Measurements from ENCODE around the gene RYR2.
"Not testable (repeated sequence)": the region's sequence is repeated elsewhere in the genome, so short reads cannot be mapped to it uniquely, and the experiment has no call there.

The RYR2 gene

DNA sequence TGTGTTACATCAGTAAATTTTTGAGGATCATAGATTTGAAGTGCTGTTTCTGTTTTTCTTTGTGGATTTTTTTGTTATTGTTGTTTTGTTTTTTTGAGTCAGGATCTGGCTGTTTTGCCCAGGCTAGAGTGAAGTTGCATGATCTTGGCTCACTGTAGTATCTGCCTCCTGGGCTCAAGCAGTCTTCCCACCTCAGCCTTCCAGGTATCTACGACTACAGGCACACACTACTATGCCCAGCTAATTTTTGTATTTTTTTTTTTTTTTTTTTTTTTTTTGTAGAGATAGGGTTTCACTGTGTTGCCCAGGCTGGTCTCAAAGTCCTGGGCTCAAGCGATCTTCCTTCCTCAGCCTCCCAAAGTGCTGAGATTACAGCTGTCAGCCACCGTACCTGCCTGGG, 236.0 kb downstream of the RYR2 start:
- DNase-seq = not testable (repeated sequence)

GRCh38 chr1:237279629-237280028, 237.6 kb downstream of the RYR2 start:
- DNase-seq = no peak

DNA sequence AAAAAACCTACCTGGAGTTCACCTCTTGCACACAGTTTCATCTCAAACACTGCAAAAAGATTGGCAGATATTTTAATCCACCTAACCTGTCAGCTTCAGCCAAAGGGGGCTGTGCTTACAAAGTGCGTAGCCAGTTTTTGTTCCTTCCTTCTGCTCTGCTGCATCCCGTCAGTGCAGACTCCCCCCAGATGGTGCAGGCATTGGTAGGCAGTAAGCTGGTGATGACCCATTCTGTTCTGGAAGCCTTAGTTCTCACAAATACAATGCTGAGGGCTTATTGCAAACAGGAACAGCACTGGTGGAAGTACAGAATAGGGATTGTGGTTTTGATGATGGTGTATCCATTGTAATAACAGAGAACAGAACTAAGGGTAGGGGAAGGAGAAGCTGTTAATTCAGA, 239.5 kb downstream of the RYR2 start:
- DNase-seq = no peak

GRCh38 chr1:237282208-237282783, 240.3 kb downstream of the RYR2 start:
- DNase-seq = no peak

GRCh38 chr1:237287876-237288521, 246.0 kb downstream of the RYR2 start:
- no peak for DNase-seq

GRCh38 chr1:237293804-237294203, 251.8 kb downstream of the RYR2 start:
- no peak for DNase-seq

DNA sequence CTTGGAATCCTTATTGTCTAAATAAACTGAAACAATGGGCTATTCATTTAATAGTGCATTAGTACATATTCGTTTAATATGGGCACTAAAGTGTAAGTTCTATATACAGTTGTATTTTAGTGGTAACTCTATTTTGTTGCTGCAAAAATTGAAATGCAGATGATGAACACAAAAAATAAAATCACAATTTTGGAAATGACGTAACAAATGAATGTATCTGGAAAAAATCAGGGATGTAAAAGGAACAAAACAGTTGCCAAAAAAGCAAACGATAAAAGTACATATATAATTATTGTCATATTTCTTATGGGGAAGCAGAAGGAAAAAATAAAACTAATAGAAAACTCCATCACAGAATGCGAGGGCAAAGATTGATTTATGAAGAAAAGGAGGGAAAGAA, 254.9 kb downstream of the RYR2 start:
- DNase-seq = no peak

- DNase-seq = no peak
Observed at GRCh38 chr1:237300642-237301041, 258.7 kb downstream of the RYR2 start.

GRCh38 chr1:237303929-237304328, 261.9 kb downstream of the RYR2 start:
- DNase-seq = no peak

- no peak for DNase-seq
Observed at GRCh38 chr1:237306726-237307125, 264.7 kb downstream of the RYR2 start.

GRCh38 chr1:237309595-237310118, 267.7 kb downstream of the RYR2 start:
- no peak for DNase-seq

GRCh38 chr1:237316352-237316751, 274.4 kb downstream of the RYR2 start:
- DNase-seq = no peak

GRCh38 chr1:237318748-237319147, 276.8 kb downstream of the RYR2 start:
- DNase-seq = no peak

DNA sequence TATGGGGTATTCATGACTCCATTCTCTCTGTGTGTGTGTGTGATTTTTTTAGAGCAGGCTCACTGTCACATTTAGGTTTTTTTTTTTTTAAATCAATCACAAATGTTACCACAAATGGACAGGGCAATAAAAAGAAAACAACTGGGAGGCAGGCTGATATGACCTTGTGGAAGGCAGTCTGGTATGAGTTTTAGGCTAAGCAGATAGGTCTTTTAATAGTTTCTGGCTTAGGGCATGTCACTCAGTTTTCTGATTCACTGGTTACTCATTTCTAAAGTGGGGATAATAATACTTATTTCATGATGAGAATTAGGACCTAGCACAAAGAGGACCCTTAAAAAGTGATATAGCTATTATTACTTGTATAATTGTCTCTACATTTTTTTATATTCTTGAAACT, 278.9 kb downstream of the RYR2 start:
- no peak for DNase-seq

DNA sequence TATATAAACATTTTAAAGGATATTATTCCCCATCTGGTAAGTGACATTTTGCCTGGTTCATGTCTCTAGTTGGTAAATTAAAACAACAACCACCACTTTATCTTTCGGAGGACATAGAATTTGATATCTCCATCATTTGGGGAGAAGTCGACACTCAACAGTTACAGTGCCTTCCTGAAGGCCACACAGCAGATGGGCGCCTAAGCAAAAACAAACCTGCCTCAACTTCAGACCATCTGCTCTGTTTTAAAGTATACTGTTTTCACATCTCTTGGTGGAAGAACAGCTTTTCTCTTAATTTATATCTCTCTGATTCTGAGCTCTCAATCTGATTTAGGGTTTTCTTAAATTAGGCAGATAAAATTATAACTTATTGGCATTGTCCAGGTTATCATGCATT, 282.2 kb downstream of the RYR2 start:
- DNase-seq = no peak

DNA sequence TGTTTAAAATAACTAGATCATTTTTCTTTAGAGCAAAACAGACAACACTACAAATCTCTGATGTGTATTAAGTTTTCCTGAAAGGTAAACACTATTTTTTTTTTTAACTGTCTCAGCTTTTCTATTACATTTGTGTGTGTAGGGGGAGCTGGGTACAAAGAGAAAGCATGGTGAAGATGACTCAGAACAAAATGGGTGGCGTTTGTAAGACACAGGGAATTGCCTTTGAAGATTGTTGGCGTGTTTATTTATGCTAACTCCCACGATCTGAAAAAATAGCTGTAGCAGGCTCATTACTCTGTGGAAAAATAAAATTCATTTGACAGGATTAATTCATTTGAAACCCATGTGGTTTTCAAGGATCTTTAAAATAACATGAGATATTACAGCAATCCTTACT, 285.1 kb downstream of the RYR2 start:
- DNase-seq = no peak

- DNase-seq = no peak
Observed at GRCh38 chr1:237340892-237341291, 298.9 kb downstream of the RYR2 start.

- no peak for DNase-seq
Observed at GRCh38 chr1:237341391-237341790, 299.4 kb downstream of the RYR2 start.

DNA sequence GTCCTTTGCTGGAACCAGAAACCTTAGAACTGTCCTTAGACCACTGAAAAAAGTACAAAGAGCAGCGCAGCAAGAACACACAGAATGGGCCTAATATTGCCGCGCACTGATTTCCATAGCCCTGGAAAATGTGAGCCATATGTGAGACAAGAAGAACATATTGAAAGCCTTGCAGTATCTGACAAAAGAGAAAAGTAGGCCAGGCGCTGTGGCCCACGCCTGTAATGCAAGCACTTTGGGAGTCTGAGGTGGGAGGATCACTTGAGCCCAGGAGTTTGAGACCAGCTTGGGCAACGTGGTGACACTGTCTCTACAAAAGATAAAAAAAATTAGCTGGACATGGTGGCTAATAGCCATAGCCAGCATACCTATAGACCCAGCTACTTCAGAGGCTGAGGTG, 300.7 kb downstream of the RYR2 start:
- DNase-seq = no peak

- no peak for DNase-seq
Observed at GRCh38 chr1:237352747-237353146, 310.8 kb downstream of the RYR2 start.

GRCh38 chr1:237353918-237354317, 311.9 kb downstream of the RYR2 start:
- no peak for DNase-seq

- DNase-seq = no peak
Observed at GRCh38 chr1:237355022-237355421, 313.0 kb downstream of the RYR2 start.

DNA sequence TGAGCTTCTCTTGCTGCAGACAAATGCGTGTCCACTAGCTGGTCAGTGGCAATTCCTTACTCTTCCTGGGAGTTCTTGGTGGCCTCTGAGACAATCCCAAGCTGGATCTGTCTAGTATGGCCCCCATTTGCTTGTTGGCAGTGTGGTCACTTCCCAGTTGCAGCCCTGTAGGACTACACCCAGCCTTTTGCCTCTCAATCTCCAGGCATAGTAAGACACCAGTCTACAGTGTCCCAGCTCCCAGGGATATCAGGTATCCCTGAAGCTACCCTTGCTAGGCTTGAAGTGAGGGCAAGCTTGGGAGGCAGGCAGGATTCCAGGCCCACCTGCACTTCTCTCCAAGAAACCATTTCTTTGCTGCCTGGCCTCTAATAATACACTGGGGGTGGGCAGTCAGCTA, 316.6 kb downstream of the RYR2 start:
- DNase-seq = no peak

DNA sequence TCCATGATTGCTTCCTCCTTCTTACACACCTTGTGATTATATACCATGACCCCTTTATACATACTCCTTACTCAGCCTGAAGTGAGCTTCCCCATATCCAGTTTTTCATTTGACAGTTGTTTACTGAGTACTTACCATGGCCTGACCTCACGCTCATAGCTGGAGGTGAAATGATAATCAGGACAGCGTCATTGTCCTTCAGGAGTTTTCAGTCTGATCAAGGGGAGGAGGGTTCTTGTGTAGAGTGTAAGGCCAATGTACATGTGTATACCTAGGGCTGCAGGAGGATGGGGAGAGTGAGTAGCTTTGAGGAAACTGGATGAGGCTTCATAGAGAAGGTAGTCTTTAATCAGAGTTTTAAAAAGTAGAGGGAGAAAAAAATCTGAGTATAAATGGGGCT, 325.8 kb downstream of the RYR2 start:
- no peak for DNase-seq

DNA sequence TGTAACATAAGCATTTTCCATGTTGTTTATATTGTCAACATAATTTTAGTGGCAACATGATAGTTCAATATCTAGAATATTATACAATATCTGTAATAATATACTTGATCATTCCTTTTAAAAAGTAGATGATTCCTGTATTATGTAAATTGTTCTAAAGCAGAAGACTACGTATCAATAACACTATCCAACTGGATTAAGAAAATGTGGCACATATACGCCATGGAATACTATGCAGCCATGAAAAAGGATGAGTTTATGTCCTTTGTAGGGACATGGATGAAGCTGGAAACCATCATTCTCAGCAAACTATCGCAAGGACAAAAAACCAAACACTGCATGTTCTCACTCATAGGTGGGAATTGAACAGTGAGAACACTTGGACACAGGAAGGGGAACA, 329.5 kb downstream of the RYR2 start:
- DNase-seq = not testable (repeated sequence)

Data from HCEC 1CT (cell line).